ENCODE measurements around the gene DDA1. TPM values are rescaled to one million over a fixed set of nuclear protein-coding genes. Genes with fewer than 3 reads are reported as not detected.

The DDA1 gene
- total and polyA plus RNA-seq, 9 of the 15 experiments (the other 6 are each of a cell fraction or from before 2014, with no cell fraction given), result 1.4 to 83.8 (median 33.8) TPM

DNA sequence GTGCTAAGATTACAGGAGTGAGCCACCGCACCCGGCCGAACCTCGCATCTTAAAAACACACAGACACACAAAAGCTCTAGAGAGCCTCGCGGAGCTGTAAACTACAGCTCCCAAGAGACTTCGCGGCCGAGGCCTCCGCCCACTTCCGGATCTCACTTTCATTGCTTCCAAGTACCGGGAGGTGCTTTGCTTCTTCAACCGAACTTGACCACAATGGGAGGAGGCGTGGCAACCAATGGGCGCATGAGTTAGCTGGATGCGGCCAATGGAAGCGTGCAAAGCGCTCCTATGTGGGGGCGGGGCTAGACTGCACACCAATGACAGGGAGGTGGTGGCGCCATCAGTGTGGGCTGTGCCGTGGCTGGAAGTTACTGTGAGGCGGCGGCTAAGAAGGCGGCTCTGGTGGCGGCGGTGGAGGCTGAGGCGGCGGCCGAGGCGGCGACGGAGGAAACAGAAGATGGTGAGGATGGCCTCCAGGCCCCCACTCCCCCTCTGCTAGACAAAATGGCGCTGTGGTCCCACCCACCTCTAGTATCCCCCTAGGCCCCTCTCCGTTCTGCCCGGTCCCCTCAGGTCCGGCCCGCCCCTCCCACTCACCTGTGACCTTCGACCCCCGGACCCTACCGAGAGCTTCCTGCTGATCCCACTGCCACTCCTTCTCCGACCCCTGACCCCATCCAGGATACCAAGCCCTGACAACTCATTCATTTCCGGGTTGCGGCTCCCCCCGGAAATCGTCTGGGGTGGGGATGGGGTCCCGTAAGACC is at the start of gene DDA1 (continued):
- TF ChIP-seq CHD4 (IDR thresholded peaks at IDR 0.05; ENCODE audit: insufficient read depth, insufficient replicate concordance, low read depth, low read length, poor library complexity, severe bottlenecking) (peak; percentile 44), TAF1 (IDR thresholded peaks at IDR 0.05; ENCODE audit: control insufficient read depth, extremely low read depth, insufficient read depth, low read length, severe bottlenecking) (peak; percentile 69), TGIF2 (CRISPR knock-in tag; IDR thresholded peaks at IDR 0.05) (no peak), CHD2 (IDR thresholded peaks at IDR 0.05; ENCODE audit: low read depth, low read length) (peak; percentile 90), FOXP1 (CRISPR knock-in tag; IDR thresholded peaks at IDR 0.05) (no peak), RAD21 (CRISPR knock-in tag; conservative IDR thresholded peaks at IDR 0.05 in 1 of 2, IDR thresholded peaks at IDR 0.05 in 1 of 2) (no peak), KDM5B (IDR thresholded peaks at IDR 0.05; ENCODE audit: insufficient replicate concordance, low read depth, low read length) (no peak), MXI1 (IDR thresholded peaks at IDR 0.05; ENCODE audit: low read depth, low read length) (no peak), XRCC5 (IDR thresholded peaks at IDR 0.05; ENCODE audit: low read depth, low read length) (peak; percentile 47; the same call in 1 of the 2 replicates), GABPB1 (CRISPR knock-in tag; IDR thresholded peaks at IDR 0.05) (peak; percentile 98), U2AF1 (optimal IDR thresholded peaks at IDR 0.05; ENCODE audit: low read depth, low read length) (no peak), ZFPM2 (CRISPR knock-in tag; IDR thresholded peaks at IDR 0.05) (no peak), ERF (CRISPR knock-in tag; IDR thresholded peaks at IDR 0.05) (no peak), ZNF696 (CRISPR knock-in tag; conservative IDR thresholded peaks at IDR 0.05) (no peak), EP300 (IDR thresholded peaks at IDR 0.05; ENCODE audit: low read length) (peak; percentile 4; the same call in 1 of the 2 replicates), ZBTB17 (CRISPR knock-in tag; IDR thresholded peaks at IDR 0.05) (no peak), ZNF23 (CRISPR knock-in tag; IDR thresholded peaks at IDR 0.05) (no peak)
- TF ChIP-seq, protein P1, sequence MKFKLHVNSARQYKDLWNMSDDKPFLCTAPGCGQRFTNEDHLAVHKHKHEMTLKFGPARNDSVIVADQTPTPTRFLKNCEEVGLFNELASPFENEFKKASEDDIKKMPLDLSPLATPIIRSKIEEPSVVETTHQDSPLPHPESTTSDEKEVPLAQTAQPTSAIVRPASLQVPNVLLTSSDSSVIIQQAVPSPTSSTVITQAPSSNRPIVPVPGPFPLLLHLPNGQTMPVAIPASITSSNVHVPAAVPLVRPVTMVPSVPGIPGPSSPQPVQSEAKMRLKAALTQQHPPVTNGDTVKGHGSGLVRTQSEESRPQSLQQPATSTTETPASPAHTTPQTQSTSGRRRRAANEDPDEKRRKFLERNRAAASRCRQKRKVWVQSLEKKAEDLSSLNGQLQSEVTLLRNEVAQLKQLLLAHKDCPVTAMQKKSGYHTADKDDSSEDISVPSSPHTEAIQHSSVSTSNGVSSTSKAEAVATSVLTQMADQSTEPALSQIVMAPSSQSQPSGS (CRISPR knock-in tag; IDR thresholded peaks at IDR 0.05), result no peak
- TF ChIP-seq, protein P2, sequence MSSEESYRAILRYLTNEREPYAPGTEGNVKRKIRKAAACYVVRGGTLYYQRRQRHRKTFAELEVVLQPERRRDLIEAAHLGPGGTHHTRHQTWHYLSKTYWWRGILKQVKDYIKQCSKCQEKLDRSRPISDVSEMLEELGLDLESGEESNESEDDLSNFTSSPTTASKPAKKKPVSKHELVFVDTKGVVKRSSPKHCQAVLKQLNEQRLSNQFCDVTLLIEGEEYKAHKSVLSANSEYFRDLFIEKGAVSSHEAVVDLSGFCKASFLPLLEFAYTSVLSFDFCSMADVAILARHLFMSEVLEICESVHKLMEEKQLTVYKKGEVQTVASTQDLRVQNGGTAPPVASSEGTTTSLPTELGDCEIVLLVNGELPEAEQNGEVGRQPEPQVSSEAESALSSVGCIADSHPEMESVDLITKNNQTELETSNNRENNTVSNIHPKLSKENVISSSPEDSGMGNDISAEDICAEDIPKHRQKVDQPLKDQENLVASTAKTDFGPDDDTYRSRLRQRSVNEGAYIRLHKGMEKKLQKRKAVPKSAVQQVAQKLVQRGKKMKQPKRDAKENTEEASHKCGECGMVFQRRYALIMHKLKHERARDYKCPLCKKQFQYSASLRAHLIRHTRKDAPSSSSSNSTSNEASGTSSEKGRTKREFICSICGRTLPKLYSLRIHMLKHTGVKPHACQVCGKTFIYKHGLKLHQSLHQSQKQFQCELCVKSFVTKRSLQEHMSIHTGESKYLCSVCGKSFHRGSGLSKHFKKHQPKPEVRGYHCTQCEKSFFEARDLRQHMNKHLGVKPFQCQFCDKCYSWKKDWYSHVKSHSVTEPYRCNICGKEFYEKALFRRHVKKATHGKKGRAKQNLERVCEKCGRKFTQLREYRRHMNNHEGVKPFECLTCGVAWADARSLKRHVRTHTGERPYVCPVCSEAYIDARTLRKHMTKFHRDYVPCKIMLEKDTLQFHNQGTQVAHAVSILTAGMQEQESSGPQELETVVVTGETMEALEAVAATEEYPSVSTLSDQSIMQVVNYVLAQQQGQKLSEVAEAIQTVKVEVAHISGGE (CRISPR knock-in tag; IDR thresholded peaks at IDR 0.05), result no peak
- TF ChIP-seq, protein P3, sequence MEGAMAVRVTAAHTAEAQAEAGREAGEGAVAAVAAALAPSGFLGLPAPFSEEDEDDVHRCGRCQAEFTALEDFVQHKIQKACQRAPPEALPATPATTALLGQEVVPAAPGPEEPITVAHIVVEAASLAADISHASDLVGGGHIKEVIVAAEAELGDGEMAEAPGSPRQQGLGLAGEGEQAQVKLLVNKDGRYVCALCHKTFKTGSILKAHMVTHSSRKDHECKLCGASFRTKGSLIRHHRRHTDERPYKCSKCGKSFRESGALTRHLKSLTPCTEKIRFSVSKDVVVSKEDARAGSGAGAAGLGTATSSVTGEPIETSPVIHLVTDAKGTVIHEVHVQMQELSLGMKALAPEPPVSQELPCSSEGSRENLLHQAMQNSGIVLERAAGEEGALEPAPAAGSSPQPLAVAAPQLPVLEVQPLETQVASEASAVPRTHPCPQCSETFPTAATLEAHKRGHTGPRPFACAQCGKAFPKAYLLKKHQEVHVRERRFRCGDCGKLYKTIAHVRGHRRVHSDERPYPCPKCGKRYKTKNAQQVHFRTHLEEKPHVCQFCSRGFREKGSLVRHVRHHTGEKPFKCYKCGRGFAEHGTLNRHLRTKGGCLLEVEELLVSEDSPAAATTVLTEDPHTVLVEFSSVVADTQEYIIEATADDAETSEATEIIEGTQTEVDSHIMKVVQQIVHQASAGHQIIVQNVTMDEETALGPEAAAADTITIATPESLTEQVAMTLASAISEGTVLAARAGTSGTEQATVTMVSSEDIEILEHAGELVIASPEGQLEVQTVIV (CRISPR knock-in tag; IDR thresholded peaks at IDR 0.05; ENCODE audit: borderline replicate concordance), result no peak

Data from K562 (cell line).